Spinal cord (tissue), 4 donors: ENCODE data around the gene IKBKG. TPM values are rescaled to one million over a fixed set of nuclear protein-coding genes. Genes with fewer than 3 reads are reported as not detected.

ENCODE experiments used
- polyA plus RNA-seq, 2 donors: library from polyadenylated mRNA; unstranded; fragments of 120-200 nt; gene quantifications; one replicate each; pipeline ENCODE4 v1.2.1, GENCODE V29; 2013; ENCODE audit not compliant: insufficient read length in 2 of 2
- small RNA-seq: library from RNA; depleted of rRNA; stranded (forward); fragments of <200 nt; gene quantifications from one replicate; pipeline ENCODE3, GENCODE V24; 2014; ENCODE audit warnings: low replicate concordance
- total RNA-seq, 2 donors: library from RNA; depleted of rRNA in 1 of 2; stranded (reverse); fragments of 120-200 nt in 1 of 2; fragments of >200 nt in 1 of 2; gene quantifications; one replicate each; pipeline versions ENCODE4 v1.2.3 to v1.2.4, GENCODE V29; 2013 to 2014

IKBKG gene
- total and polyA plus RNA-seq, 4 donors, result 7.7 to 23.9 (median 20.2) TPM

Small RNA genes within 50 kb of the gene (small RNA-seq; reads per million reads assigned to genes)
- not detected for gene AC244090.1

Other genes with a start within 250 kb of the IKBKG start
- 100 to 1,000 TPM; 187 to 384 TPM for gene FLNA, start 173.0 kb upstream of the IKBKG start, total RNA-seq
- gene FLNA, start 173.0 kb upstream of the IKBKG start, polyA plus RNA-seq, result 100 to 1,000 TPM; 203 to 271 TPM
- 10 to 100 TPM; 14.1 to 19.5 TPM for gene EMD, start 168.3 kb upstream of the IKBKG start, total RNA-seq
- 10 to 100 TPM; 84.4 to 88.1 TPM for gene EMD, start 168.3 kb upstream of the IKBKG start, polyA plus RNA-seq
- gene RPL10, start 149.2 kb upstream of the IKBKG start, total RNA-seq, result 1,000 to 10,000 TPM; 1,775 to 3,365 TPM
- gene RPL10, start 149.2 kb upstream of the IKBKG start, polyA plus RNA-seq, result 1,000 to 10,000 TPM; 2,002 to 2,049 TPM
- 10 to 100 TPM; 13.4 to 24.6 TPM for gene DNASE1L1, start 138.4 kb upstream of the IKBKG start, total RNA-seq
- 10 to 100 TPM in 1 of 2 donors, 1 to 10 TPM in 1; 9.9 to 16.4 TPM for gene DNASE1L1, start 138.4 kb upstream of the IKBKG start, polyA plus RNA-seq
- 10 to 100 TPM; 12.2 to 30.0 TPM for gene TAFAZZIN, start 136.1 kb upstream of the IKBKG start, total RNA-seq
- gene TAFAZZIN, start 136.1 kb upstream of the IKBKG start, polyA plus RNA-seq, result 10 to 100 TPM; 48.4 to 65.3 TPM
- 10 to 100 TPM; 62.8 to 86.8 TPM for gene ATP6AP1, start 118.9 kb upstream of the IKBKG start, total RNA-seq
- 100 to 1,000 TPM; 196 to 208 TPM for gene ATP6AP1, start 118.9 kb upstream of the IKBKG start, polyA plus RNA-seq
- 100 to 1,000 TPM; 185 to 194 TPM for gene GDI1, start 110.5 kb upstream of the IKBKG start, total RNA-seq
- gene GDI1, start 110.5 kb upstream of the IKBKG start, polyA plus RNA-seq, result 100 to 1,000 TPM; 674 to 688 TPM
- gene FAM50A, start 103.5 kb upstream of the IKBKG start, total RNA-seq, result 10 to 100 TPM; 17.9 to 47.5 TPM
- gene FAM50A, start 103.5 kb upstream of the IKBKG start, polyA plus RNA-seq, result 10 to 100 TPM; 82.1 to 94.8 TPM
- 10 to 100 TPM; 13.3 to 22.5 TPM for gene PLXNA3, start 89.3 kb upstream of the IKBKG start, total RNA-seq
- gene PLXNA3, start 89.3 kb upstream of the IKBKG start, polyA plus RNA-seq, result 100 to 1,000 TPM in 1 of 2 donors, 10 to 100 TPM in 1; 95.0 to 127 TPM
- gene LAGE3, start 68.3 kb upstream of the IKBKG start, total RNA-seq, result 10 to 100 TPM; 10.0 to 38.5 TPM
- gene LAGE3, start 68.3 kb upstream of the IKBKG start, polyA plus RNA-seq, result 10 to 100 TPM; 43.7 to 46.2 TPM
- 10 to 100 TPM; 29.6 to 32.1 TPM for gene UBL4A, start 61.0 kb upstream of the IKBKG start, total RNA-seq
- 10 to 100 TPM; 37.4 to 38.3 TPM for gene UBL4A, start 61.0 kb upstream of the IKBKG start, polyA plus RNA-seq
- 10 to 100 TPM in 1 of 2 donors, 1 to 10 TPM in 1; 4.9 to 13.9 TPM for gene SLC10A3, start 57.0 kb upstream of the IKBKG start, total RNA-seq
- 10 to 100 TPM in 1 of 2 donors, 1 to 10 TPM in 1; 7.9 to 10.7 TPM for gene SLC10A3, start 57.0 kb upstream of the IKBKG start, polyA plus RNA-seq
- 10 to 100 TPM; 16.1 to 32.7 TPM for gene FAM3A, start 31.4 kb upstream of the IKBKG start, total RNA-seq
- gene FAM3A, start 31.4 kb upstream of the IKBKG start, polyA plus RNA-seq, result 10 to 100 TPM; 47.2 to 60.3 TPM
- 10 to 100 TPM; 18.4 to 31.1 TPM for gene G6PD, start 774 bp upstream of the IKBKG start, total RNA-seq
- gene G6PD, start 774 bp upstream of the IKBKG start, polyA plus RNA-seq, result 10 to 100 TPM; 41.4 to 45.5 TPM
- gene CTAG1A, start 37.5 kb downstream of the IKBKG start, total RNA-seq, result not detected
- gene CTAG1A, start 37.5 kb downstream of the IKBKG start, polyA plus RNA-seq, result not detected
- gene CTAG1B, start 71.7 kb downstream of the IKBKG start, total RNA-seq, result not detected
- not detected for gene CTAG1B, start 71.7 kb downstream of the IKBKG start, polyA plus RNA-seq
- gene CTAG2, start 106.0 kb downstream of the IKBKG start, total RNA-seq, result not detected
- not detected for gene CTAG2, start 106.0 kb downstream of the IKBKG start, polyA plus RNA-seq
- gene GAB3, start 203.5 kb downstream of the IKBKG start, total RNA-seq, result 1 to 10 TPM; 4.4 to 5.3 TPM
- 1 to 10 TPM; 3.0 TPM for gene GAB3, start 203.5 kb downstream of the IKBKG start, polyA plus RNA-seq
- gene DKC1, start 215.2 kb downstream of the IKBKG start, total RNA-seq, result 10 to 100 TPM; 20.1 to 29.4 TPM
- 10 to 100 TPM; 38.6 to 42.4 TPM for gene DKC1, start 215.2 kb downstream of the IKBKG start, polyA plus RNA-seq